HG03097 (cell line): Measurements from ENCODE around the gene CPA1.

Experiments
- ATAC-seq: cut with Tn5 transposase; IDR thresholded peaks from one replicate; pipeline ENCODE4 v1.9.1; 2021; ENCODE audit not compliant: unreplicated experiment, low FRiP score

The CPA1 gene

DNA sequence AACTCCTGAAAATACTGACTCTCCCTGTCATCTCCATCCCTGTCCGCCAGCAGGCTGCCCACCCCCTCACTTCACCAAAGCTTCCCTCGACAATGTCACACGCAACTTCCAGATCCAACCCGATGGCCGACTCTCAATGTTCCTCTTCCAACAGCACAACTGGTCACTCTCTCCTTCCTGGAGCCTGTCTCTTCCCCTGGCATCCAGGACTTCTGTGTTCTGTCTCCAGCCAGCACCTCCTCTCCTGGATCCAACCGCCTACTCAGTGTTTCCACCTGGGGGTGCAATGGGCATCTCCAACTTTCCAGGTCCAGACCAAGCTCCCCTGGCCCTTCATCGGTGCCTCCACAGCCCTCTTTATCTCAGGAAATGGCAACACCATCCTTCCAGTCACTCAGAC is 27.1 kb upstream of the CPA1 start:
- ATAC-seq, result no peak

DNA sequence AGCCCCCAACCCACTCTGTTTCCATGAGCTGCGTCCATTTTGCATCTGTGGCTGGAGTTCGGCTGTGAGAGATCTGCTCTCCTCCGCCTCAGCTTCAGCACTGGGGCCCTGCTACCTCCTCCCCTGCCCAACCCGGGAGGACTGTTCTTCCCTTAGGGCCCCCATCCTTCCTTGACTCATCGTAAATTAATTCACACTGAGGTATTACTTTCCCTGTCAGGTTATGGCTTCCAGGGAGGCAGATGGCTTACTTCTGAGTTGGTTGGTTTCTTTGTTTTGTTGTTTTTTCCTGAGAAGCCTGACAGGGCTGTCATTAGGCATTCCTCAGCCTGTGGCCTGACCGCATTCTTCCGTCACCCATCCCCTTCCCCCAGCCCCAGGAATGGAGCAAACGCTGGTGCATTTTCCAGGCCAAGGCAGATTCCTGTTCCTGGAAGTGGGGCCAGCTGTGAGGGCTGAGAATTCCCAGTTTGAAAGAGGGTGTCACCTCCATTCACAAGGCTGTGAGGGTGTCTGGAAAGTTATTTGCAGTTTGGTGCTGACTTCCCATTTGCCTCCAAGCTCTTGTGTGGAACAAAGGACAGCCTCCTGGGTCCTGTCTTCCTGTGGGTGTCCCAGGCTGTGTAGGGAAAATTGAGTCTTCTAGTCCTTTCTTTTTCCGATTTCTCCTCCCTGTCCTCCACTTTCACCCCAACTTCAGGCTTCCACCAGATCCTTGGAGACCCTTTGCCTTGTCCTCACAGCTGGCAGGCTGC is 24.0 kb upstream of the CPA1 start:
- ATAC-seq, result no peak

DNA sequence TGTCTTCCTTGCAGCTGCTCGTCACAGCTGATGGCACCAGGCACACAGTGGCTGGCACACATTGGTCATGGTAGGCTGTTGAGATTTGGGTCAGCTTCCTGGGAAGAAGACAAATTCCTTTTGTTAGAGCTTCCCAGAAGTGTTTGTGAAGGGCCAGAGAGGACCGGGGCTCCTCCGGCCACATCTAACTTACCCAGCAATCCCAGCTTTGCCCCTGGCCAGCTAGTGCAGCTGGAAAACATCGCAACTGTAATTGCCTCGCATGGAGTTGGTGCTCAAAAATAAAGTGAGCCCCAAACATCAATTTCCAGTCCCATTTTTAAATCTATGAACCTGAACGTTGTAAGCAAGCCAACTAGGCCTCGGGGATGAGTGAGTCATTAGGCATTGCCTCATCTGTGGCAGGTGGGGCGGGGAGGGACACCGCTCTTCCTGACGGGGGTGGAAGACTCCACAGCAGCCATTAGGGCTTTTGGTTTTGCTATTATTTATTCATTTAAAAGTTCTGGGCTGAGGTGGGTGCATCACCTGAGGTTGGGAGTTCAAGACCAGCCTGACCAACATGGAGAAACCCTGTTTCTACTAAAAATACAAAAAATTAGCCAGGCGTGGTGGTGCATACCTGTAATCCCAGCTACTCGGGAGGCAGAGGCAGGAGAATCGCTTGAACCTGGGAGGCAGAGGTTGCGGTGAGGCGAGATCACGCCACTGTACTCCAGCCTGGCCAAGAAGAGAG is 23.2 kb upstream of the CPA1 start:
- ATAC-seq, result no peak

DNA sequence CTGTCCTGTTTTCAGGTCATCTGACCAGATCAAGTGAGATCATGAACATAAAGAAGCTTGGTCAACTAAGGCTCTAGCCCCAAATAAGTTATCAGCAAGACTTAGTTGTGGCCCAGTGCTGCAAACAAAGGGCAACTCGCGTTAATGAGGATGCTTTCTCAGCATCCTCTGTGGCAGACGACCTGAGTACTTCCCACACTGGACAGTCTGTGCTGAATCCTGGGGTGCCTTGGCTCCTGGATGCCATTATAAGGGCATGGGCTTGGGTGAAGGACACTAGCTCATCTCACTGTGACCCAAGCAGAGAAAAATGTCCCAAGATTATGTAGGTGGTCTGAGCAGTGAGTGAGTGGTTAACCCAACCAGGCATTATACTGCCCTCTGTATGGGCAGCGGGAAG is 21.8 kb upstream of the CPA1 start:
- ATAC-seq, result no peak

DNA sequence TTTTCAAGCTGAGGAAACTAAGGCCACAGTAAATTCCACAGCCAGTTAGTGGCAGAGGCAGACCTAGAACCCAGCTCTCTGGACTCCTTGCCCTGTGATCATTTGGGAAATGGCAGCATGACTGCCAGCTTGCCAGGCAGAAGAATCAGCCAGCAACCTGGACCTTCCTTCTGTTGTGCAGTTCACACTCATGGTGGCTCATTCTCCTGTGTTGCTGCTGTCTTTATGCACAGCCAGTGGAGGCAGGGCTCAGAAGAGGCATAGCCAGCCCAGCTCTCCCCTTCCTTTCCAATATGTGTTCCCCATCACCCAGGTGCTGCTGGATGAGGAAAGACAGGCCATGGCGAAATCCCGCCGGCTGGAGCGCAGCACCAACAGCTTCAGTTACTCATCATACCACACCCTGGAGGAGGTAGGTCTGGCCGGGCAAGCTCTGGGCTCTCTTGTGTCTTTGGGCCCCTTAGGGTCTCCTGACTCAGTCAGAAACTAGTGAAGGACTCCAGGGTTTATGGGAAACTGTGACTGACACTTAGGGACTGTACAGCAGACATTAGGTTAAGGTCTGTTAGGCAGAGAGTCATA is 20.9 kb upstream of the CPA1 start:
- no peak for ATAC-seq

DNA sequence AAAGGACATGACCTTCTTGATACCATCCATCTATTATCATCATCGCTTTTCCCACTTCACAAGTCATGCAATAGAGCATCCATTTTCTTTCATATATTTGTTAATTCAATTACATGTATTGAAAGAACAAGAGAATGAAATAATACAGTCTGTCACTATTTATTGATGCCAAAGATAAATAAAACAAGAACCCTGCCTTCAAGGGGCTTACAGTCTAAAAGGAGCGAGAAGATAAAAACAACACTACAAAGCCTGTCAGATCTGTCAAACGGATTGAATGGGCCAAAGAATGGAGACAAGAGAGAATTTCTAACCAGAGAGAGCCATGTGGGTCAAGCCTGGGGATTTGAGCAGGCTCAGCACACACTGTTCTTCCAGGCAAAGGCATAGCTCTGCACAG is 19.8 kb upstream of the CPA1 start:
- no peak for ATAC-seq

DNA sequence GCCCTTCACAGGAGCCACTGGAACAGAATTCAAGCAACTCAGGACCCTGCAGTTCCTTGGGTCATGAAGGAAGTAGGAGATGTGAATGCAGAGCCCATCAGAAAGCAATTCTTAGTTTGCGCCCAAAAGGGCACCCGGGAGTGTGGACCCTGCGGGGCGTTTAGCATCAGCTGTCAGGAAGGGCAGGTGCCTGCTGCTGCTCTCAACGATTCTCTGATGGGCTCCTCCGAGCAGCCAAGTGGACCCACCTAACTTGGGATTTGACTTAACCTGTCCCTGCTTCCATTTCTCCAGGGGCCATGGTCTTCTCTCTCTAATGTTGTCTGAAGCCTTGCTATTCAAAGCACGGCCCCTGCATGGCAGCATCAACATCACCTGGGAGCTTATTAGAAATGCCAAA is 18.6 kb upstream of the CPA1 start:
- ATAC-seq, result no peak

DNA sequence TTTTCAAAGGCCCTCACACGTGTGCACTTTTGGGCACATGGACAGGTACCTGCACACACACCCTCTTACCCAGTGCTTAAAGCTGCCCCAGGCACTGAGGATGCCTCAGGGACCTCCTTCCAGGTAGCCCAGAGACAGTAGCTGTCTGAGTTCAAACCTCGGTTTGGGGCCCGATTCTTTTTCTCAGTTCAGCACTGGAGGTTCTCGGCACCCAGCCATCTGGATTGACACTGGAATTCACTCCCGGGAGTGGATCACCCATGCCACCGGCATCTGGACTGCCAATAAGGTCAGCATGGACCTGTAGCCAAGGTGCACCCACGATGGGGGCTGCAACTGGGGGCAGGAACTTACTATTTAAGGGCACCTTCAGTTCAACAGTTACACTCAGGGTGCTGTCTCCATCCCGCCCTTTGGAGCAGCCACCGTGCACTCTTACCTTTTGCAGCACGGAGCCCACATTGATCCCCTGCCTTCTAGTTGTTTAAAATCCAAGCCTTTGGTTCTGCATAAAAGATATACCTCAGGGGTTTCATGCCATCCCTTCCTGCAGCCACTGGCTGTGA is 18.0 kb upstream of the CPA1 start:
- ATAC-seq, result no peak

DNA sequence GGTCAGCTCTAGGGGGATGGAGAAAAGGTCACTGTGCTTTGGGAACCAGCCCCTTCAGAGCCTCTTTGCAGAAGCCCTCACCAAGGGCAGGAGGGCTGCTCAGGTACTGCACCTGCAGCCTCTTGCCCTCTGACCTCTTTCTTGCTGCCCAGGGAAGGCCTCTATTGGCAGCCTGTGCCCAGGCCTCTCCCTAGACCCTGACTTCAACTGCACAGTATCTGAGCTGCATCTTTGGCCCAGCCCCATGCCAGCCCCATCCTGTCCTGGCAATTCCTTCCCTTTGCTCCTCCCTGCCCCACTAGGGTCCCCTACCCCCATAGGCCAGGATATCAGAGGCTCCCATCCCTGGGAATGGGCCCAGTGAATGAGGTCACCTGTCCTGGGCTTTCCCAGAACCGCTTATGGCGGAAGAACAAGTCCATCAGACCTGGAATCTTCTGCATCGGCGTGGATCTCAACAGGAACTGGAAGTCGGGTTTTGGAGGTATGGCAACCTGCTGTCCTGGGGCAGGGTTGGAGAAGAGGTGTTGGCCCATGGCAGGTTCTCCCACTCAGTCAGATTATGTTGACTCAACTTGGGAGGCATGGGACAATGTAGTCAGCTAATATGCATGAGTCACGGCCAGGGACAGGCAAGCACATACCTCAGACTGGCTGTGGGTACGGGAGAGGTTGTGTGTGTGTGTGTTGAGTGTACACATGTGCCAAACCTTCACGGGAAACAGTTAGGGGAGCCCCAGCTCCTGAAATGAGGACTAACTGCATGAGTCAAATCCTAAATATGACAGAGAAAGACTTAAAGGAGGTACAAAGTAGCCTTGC is 17.1 kb upstream of the CPA1 start:
- ATAC-seq, result no peak

DNA sequence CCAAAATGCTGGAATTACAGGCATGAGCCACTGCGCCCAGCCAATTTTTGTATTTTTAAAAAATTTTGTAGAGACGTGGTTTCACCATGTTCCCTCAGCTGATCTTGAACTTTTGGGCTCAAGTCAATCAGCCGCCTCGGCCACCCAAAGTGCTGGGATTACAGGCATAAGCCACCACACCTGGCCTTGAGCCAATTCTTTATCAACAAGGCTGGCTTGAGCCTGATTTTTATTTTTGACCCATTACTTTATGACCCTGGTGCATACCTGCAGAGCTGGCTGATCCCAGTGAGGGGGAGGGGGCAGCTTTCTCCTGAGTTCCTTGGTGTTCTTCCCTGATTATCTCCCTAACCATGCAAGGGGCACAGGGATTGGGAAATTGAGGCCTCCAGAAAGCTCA is 15.8 kb upstream of the CPA1 start:
- ATAC-seq, result no peak

DNA sequence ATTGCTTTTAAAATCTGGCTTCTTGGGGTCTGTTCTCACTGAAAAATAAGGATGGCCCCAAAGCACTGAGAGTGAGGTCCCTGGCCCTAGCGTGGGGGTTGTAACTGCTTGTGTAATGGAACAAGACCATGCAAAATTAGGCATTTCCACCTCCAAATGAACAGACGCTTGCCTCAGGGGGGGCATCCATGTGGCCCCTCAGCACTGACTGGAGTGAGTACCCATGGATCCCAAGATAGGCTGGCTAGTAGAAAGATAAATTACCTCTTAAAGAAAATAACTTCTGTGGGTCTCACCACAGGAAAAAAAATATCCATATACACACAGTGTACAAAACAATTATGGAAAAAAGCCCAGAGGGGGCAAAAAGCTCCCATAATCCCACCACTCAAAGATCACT is 15.2 kb upstream of the CPA1 start:
- no peak for ATAC-seq

DNA sequence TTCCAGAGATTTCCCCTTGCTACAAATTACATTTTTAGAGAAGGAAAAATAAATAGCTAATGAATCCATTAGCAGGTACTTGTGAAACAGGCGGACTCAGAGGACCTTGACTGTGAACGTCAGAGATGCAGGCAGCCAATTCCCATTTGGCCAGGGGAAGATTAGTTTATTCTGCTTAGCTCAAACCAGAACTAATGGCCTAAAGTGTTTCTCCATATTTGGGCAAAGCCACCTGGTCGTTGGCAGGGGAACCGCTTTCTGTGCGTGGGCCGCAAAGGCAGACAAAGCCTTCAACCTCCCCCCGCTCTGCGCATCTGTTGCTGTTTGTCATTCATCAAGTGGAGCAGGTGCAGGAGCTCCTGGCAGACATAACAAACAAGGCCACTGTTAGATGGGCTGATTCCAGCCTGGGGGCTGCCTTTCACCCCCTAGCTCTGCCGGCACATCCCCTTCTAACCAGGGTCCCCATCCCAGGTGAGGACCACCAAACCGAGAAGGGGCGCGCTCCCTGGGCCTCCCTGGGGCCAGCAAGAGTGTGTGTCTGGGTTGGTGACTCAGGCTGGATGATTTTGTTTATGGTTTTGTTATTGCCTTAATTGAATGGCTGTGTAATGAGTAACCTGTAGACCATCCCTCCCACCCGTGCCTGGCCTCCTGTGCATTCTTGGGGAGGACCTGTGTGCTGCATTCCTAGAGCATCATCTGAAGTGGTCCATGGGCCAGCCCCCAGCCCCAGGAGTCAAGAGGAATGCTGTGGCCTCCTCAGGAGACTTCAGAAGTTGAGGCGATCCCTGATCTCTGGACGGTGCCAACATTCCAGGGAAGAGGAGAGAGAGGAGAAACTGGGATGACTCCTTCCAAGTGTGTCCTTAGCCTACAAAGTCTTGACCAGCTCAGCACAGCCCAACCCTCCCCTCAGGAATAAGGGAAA is 14.5 kb upstream of the CPA1 start:
- ATAC-seq, result no peak

DNA sequence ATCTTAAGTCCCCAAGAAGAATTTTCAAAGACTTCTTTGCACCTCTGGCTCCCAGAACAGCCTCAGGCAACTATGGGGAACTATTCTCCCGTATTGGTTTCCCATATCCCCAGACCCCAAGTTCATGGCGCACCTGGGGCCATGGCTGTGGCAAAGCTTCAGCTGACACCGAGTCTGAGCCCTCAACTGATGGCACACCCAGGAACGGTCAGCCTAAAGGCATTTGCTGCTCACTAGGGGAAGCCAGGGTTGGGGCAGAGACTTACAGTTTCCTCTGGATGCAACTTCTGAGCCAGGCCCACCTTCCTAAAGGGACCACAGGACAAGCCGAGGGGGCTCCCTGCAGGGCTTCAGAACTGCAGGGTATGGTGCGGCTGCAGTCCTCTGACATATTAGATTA is 13.7 kb upstream of the CPA1 start:
- no peak for ATAC-seq

DNA sequence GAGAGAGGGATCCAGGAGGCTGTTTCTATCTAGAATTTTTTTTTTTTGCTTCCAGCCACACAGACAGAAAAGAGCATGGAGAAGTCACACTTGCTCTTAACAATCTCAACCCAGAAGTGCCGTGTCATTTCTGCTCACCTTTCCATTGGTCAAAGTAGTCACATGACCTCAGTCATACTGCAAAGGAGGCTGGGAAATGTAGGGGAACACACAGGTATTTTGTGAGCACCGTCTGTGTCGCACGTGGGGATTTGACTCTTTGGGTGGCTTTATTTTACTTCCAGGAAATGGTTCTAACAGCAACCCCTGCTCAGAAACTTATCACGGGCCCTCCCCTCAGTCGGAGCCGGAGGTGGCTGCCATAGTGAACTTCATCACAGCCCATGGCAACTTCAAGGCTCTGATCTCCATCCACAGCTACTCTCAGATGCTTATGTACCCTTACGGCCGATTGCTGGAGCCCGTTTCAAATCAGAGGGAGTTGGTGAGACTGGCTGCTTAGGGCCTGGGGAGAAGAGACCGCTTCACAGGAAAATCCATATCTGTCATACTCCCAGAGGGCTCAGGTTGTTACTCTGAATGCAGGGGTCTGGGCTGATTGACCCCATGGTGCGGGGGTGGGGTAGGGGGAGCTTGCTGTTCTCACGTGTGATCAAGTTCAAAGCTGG is 13.1 kb upstream of the CPA1 start:
- no peak for ATAC-seq

DNA sequence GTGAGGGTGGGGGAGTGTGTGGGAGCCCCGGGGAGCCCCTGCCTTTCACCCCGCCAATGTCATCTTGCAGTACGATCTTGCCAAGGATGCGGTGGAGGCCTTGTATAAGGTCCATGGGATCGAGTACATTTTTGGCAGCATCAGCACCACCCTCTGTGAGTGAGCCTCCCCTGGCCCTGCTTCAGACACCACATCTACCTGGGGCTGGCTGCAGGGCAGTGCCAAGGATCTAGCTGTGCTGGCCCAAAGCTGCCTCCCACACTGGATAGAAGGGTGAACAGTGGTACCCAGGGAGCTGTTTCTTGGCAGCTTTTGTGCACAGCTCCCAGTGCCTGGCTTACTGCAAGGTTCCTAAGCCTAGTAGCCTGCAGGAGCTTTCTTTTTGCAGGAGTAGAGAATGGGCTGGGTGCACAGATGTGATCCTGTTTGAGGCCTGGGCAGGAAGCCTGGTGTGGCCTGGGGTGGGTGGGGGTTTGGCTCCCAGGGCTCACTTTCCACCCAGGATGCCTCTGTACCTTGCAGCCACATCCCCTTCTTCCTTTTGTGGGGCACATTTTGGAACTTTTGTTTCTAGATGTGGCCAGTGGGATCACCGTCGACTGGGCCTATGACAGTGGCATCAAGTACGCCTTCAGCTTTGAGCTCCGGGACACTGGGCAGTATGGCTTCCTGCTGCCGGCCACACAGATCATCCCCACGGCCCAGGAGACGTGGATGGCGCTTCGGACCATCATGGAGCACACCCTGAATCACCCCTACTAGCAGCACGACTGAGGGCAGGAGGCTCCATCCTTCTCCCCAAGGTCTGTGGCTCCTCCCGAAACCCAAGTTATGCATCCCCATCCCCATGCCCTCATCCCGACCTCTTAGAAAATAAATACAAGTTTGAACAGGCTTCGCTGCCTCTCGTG is 12.2 kb upstream of the CPA1 start:
- ATAC-seq, result no peak

DNA sequence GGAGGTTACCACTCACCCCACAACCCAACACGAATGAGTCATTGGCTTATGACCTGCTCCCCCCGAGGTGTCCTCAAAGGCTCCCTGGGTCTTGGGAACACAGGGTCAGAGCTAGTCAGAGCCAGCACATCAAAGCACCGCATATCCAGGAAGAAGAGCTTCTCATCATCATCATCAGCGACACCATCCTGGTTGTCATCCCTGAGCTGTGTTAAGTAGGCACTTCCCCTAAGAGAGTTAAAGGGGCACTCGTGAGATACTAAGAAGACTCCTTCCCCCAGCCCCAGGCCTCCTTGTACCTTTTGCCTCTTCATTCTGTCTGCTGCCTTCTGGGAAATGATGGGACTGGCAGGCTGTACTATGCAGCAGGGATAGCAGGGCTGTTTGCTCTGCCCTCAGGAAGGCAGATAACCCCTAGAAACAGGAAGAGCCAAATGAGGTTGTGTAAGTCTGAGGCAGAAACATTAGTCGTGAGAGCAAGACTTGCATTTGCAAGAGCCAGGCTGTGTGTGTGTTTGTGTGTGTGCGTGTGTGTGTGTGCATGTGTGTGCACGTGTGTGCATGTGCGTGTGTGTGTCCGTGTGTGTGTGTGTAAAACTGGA is 11.1 kb upstream of the CPA1 start:
- no peak for ATAC-seq

DNA sequence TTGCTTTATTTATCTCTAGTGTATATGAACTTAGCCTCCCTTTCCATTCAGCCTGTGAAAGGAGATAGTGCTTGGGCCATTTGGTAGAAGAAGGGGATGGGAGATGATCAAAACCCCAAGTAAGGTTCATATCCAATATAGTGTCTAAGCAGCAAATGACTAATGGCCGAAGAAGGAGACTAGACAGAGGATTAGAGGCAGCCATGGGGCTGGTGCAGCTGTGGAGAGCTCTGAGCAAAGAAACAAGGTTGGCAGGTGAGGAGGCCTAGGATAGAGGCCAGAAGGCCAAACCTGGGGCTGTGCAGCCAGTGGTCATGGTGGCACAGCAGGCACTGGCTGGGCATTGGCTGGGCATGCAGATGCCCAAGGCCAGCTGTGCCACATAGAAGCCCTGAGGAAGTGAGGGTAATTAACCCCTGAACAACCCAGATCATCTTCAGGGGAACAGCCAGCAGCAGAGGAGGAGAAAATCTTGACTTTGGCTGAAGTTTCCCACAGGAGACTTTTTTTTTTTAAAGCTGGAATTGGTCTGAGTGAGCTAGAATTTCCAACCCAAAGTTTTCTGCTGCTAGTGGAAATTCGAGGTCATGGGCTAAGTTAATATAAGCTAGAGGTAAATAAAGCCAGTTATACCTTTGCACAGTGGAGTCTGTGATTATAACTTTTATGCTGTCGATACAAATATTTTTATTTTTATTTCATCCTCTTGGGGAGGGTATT is 10.3 kb upstream of the CPA1 start:
- ATAC-seq, result no peak
